Activated naive CD4-positive, alpha-beta T cell treated with anti-CD3 and anti-CD28 coated beads, Interleukin-2, amount 50 U/mL, for 24 hours (primary cell): ENCODE data around the gene RAD23A.
"Not testable (repeated sequence)": the region's sequence is repeated elsewhere in the genome, so short reads cannot be mapped to it uniquely, and the experiment has no call there.

Experiments
- H3K27ac Mint-ChIP-seq: one replicate; pipeline ENCODE4 v1.8.0; 2021; ENCODE audit warnings: mild to moderate bottlenecking, mixed read lengths
- H3K27me3 Mint-ChIP-seq: one replicate; pipeline ENCODE4 v1.8.0; 2021; ENCODE audit warnings: mixed read lengths
- H3K36me3 Mint-ChIP-seq: one replicate; pipeline ENCODE4 v1.8.0; 2021; ENCODE audit warnings: mixed read lengths
- H3K4me1 Mint-ChIP-seq: one replicate; pipeline ENCODE4 v1.8.0; 2021; ENCODE audit warnings: mixed read lengths
- H3K4me3 Mint-ChIP-seq: one replicate; pipeline ENCODE4 v1.8.0; 2021; ENCODE audit warnings: mild to moderate bottlenecking, mixed read lengths
- H3K9me3 Mint-ChIP-seq: one replicate; pipeline ENCODE4 v1.8.0; 2021; ENCODE audit warnings: mixed read lengths

The RAD23A gene

DNA sequence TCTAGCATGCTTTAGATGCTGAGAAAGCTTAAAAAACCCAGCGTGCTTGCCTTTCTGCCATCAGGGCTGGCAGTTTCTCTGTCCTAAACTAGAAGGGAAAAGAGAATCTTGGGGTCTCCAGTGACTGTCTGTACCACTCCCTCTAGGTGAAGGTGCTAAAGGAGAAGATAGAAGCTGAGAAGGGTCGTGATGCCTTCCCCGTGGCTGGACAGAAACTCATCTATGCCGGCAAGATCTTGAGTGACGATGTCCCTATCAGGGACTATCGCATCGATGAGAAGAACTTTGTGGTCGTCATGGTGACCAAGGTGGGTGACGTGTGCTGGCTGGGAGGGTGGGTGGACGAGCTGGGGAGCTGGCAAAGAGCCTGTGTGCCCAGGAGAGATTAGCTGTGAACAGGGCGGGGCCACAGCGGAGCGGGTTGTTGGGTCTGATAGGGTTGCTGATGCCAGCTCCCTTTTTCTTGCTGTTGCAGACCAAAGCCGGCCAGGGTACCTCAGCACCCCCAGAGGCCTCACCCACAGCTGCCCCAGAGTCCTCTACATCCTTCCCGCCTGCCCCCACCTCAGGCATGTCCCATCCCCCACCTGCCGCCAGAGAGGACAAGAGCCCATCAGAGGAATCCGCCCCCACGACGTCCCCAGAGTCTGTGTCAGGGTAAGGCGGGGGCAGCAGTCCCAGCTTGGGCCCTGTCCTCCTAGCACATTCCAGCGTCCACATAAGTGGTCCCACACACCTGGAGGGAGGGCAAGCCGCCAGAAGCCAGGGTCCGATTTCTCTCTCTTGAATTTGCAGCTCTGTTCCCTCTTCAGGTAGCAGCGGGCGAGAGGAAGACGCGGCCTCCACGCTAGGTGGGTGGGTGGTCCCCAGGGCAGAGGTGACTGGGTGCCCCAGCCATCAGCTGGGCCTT lies 2.3 kb downstream of the RAD23A start:
- H3K9me3 Mint-ChIP-seq = no peaks in the 10 kb centered on the region
- peaks cover 30% of the 10 kb centered on the region for H3K4me1 Mint-ChIP-seq
- H3K27ac Mint-ChIP-seq = peak overlapping the region; percentile 18
- H3K4me3 Mint-ChIP-seq = peak overlapping the region; percentile 17
- peaks cover 21% of the 10 kb centered on the region for H3K36me3 Mint-ChIP-seq
- H3K27me3 Mint-ChIP-seq = no peaks in the 10 kb centered on the region

DNA sequence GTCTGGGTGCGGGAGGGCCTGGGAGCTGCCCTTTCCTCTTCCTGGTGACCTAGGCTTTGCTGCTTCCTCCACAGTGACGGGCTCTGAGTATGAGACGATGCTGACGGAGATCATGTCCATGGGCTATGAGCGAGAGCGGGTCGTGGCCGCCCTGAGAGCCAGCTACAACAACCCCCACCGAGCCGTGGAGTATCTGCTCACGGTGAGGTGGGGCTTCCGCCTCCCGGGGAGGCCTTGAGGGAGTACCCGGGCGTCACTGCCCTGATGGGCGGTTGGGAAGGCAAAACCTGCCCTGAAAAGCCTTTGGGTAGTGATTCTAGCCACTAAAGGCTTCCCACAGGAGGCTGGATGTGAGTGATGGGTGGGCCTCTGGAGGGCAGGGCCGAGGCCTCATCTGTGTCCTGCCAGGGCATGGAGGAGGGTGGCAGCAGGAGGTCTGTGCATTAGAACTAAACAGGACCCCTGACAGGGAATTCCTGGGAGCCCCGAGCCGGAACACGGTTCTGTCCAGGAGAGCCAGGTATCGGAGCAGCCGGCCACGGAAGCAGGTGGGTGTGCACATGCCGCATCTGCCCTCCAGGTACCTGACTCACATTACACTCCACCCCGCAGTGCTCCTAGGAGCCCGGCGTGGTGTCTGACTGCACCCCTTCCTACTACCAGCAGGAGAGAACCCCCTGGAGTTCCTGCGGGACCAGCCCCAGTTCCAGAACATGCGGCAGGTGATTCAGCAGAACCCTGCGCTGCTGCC lies 3.1 kb downstream of the RAD23A start:
- no peaks in the 10 kb centered on the region for H3K9me3 Mint-ChIP-seq
- no peak overlapping the region for H3K27ac Mint-ChIP-seq
- H3K36me3 Mint-ChIP-seq = peaks cover 17% of the 10 kb centered on the region
- no peak overlapping the region for H3K4me3 Mint-ChIP-seq
- H3K27me3 Mint-ChIP-seq = no peaks in the 10 kb centered on the region
- H3K4me1 Mint-ChIP-seq = peaks cover 23% of the 10 kb centered on the region

DNA sequence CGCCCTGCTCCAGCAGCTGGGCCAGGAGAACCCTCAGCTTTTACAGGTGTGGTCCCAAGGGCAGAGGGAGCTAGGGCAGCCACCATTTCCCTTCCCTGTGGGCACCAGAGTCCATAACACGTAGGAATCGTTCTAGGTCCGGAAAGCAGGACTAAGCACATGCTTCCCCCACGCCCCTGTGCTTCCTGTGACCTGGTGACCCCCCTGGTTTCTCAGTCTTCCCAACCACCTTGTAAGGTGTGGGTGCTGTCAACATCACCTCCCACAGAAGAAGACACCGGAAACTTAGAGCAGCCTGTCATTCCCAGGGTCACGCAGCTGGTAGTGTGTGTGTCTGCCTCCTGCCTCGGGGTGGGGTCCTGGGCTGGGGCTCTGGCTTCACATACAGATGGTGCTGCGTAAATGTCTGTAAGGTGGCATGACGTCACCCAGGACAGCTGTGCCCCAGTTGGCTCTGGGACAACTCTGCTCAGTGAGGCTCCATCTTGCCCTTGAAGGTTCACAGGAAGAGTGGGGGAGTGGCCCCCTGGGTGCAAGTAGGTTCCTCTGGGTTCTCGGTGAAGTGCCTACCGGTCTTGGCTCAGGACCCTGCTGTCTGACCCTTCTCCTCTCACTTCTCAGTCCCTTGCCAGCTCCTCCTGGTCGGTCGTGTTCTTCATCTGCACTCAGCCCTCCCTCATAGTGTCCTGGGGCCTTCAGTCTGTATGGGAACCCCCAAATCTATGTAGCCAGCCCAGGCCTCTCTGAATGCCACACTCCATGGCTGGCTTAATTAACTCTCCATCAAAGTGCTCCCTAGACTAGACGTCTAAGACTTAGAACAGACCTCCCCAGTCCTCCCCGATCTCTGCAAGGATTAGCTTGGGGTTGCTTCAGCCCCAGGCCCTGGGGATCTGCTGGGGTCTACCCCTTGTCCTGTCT lies 4.0 kb downstream of the RAD23A start:
- Mint-ChIP-seq H3K4me1 (peaks cover 22% of the 10 kb centered on the region), H3K9me3 (no peaks in the 10 kb centered on the region), H3K4me3 (no peak overlapping the region), H3K27me3 (no peaks in the 10 kb centered on the region), H3K36me3 (peaks cover 15% of the 10 kb centered on the region), H3K27ac (peak overlapping the region; percentile 85)

- H3K36me3 Mint-ChIP-seq = peaks cover 12% of the 10 kb centered on the region
- H3K27ac Mint-ChIP-seq = not testable (repeated sequence)
Observed at GRCh38 chr19:12952050-12952449, 6.4 kb downstream of the RAD23A start.

DNA sequence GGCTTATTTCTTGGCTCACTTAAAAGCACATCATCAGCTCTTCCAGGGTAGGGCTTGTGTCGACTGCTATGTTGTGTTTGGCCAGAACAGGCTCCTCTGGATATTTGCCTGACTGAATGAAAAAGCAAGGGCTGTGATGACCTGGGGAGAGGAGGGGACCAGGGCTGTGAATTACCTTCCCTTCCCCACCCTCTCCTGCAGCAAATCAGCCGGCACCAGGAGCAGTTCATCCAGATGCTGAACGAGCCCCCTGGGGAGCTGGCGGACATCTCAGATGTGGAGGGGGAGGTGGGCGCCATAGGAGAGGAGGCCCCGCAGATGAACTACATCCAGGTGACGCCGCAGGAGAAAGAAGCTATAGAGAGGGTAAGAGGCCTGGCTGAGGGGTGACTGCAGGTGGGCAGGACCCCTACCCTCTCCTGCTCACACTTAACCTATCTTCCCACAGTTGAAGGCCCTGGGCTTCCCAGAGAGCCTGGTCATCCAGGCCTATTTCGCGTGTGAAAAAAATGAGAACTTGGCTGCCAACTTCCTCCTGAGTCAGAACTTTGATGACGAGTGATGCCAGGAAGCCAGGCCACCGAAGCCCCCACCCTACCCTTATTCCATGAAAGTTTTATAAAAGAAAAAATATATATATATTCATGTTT lies 7.0 kb downstream of the RAD23A start:
- H3K4me3 Mint-ChIP-seq = no peak overlapping the region
- peaks cover 23% of the 10 kb centered on the region for H3K4me1 Mint-ChIP-seq
- no peaks in the 10 kb centered on the region for H3K9me3 Mint-ChIP-seq
- H3K36me3 Mint-ChIP-seq = peaks cover 11% of the 10 kb centered on the region
- no peaks in the 10 kb centered on the region for H3K27me3 Mint-ChIP-seq
- H3K27ac Mint-ChIP-seq = peak overlapping the region; percentile 8

More at GRCh38 chr19:12952050-12952449, 6.4 kb downstream of the RAD23A start:
- not testable (repeated sequence) for H3K4me3 Mint-ChIP-seq, H3K9me3 Mint-ChIP-seq, H3K27me3 Mint-ChIP-seq
- H3K4me1 Mint-ChIP-seq = peaks cover 24% of the 10 kb centered on the region

- no peak overlapping the region for H3K4me3 Mint-ChIP-seq
- peaks cover 20% of the 10 kb centered on the region for H3K4me1 Mint-ChIP-seq
Observed at GRCh38 chr19:12953138-12953798, 7.6 kb downstream of the RAD23A start.

DNA sequence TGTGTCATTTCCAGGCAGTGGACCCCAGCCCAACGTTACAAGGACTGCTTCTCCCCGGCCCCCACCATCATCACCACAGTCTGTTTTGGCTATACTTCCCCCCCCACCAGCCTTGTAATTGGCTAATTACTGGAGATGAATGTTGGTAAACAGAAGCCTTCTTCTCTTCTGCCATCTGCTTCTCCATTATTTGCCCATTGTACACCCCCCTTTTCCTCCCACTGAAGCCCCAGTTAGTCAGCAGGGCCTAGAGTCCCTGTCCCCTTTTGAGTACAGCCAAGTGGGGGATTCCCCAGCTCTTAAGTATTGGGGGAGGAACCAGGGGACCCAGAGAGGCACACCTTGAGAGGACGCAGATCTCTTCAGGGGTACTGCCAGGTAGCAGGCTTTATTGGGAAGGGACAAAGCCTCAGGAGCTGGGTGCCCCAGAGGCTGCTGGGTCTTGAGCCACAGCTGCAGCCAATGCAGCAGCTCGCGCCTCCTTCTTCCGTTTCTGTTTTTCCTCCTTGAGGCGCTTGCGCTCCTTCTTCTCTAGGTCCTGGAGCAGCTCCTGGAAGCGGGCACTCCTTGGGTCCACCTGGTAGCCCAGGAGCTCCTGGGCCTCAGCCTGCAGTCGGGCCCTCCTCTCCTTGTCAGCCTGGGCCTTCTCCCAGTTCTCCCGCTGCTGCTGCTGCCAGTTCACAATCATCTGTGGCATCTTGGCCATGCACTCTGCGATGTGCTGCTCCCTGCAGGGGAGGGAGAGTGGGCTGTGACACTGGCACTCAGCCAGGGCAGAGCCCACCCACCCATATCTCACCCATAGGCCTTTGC lies 8.3 kb downstream of the RAD23A start:
- H3K4me3 Mint-ChIP-seq = peak overlapping the region; percentile 43
- no peaks in the 10 kb centered on the region for H3K9me3 Mint-ChIP-seq
- no peaks in the 10 kb centered on the region for H3K27me3 Mint-ChIP-seq
- H3K27ac Mint-ChIP-seq = peak overlapping the region; percentile 47
- peaks cover 20% of the 10 kb centered on the region for H3K4me1 Mint-ChIP-seq
- H3K36me3 Mint-ChIP-seq = peaks cover 8% of the 10 kb centered on the region

More at GRCh38 chr19:12953138-12953798, 7.6 kb downstream of the RAD23A start:
- H3K27ac Mint-ChIP-seq = no peak overlapping the region
- H3K9me3 Mint-ChIP-seq = no peaks in the 10 kb centered on the region
- no peaks in the 10 kb centered on the region for H3K27me3 Mint-ChIP-seq
- H3K36me3 Mint-ChIP-seq = peaks cover 8% of the 10 kb centered on the region

DNA sequence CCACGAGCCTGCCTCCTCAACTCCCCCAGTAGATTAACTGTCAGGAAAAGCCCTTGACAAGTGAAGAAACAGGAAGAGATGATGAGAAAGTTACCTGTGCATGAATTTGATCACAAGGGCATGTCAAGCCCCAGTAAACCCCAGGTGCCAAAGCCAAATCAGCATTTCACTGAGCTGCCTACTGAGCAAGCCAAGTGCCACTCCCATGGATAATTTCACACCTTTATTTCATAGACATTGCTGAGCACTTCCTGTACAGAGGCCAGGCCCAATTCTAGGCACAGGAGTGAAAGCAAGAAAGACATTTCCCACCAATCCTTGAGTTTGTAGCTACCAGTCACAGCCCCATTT lies 8.9 kb downstream of the RAD23A start:
- Mint-ChIP-seq H3K27ac (peak overlapping the region; percentile 47), H3K9me3 (no peaks in the 10 kb centered on the region), H3K36me3 (peaks cover 8% of the 10 kb centered on the region), H3K4me1 (peaks cover 20% of the 10 kb centered on the region), H3K27me3 (no peaks in the 10 kb centered on the region), H3K4me3 (peak overlapping the region; percentile 43)

DNA sequence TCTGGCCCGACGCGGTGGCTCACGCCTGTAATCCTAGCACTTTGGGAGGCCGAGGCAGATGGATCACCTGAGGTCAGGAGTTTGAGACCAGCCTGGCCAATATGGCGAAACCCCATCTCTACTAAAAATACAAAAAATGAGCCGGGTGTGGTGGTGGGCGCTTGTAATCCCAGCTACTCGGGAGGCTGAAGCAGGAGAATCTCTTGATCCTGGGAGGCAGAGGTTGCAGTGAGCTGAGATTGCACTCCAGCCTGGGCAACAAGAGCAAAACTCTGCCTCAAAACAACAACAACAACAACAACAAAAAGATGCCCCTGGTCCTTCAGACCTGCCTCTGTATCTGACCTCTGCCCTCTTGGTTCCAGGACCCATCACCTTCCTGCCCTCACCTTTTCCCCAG lies 9.9 kb downstream of the RAD23A start:
- H3K9me3 Mint-ChIP-seq, H3K36me3 Mint-ChIP-seq, H3K27me3 Mint-ChIP-seq: not testable (repeated sequence)
- H3K27ac Mint-ChIP-seq = peak overlapping the region; percentile 92
- H3K4me3 Mint-ChIP-seq = peak overlapping the region; percentile 81
- peaks cover 20% of the 10 kb centered on the region for H3K4me1 Mint-ChIP-seq

DNA sequence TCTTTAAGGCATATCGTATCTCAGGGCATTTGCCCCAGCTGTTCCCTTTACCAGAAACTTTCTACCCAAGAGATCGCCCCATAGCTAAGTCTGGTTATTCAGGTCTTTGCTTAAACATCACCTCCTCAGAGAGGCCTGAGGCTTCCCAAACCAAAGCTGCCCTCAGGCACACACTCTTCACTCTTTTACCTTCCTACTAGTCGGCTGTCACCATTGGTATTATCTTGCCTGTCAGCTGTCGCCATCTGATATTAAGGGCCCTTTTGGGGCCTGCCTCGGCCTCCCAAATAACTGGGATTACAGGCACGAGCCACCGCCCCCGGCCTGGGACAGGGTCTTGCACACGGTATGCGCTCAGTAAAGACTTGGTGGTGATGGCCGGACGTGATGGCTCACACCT lies 10.3 kb downstream of the RAD23A start:
- peaks cover 3% of the 10 kb centered on the region for H3K36me3 Mint-ChIP-seq
- H3K27ac Mint-ChIP-seq = peak overlapping the region; percentile 92
- no peaks in the 10 kb centered on the region for H3K27me3 Mint-ChIP-seq
- H3K9me3 Mint-ChIP-seq = no peaks in the 10 kb centered on the region
- peak overlapping the region; percentile 81 for H3K4me3 Mint-ChIP-seq
- H3K4me1 Mint-ChIP-seq = peaks cover 20% of the 10 kb centered on the region

- Mint-ChIP-seq H3K36me3 (peaks cover 2% of the 10 kb centered on the region), H3K4me3 (peak within 1 kb of the TSS; percentile 91), H3K27ac (peak within 1 kb of the TSS; percentile 96), H3K27me3 (no peaks in the 10 kb centered on the region), H3K4me1 (peaks cover 20% of the 10 kb centered on the region), H3K9me3 (no peaks in the 10 kb centered on the region)
Observed at GRCh38 chr19:12956446-12957388, 11.1 kb downstream of the RAD23A start, which contains the start of gene GADD45GIP1. GADD45GIP1 (minus strand) TSS chr19:12957223; CDS start chr19:12957212, 11 bp downstream.

- H3K27ac Mint-ChIP-seq = peak overlapping the region; percentile 96
- not testable (repeated sequence) for H3K27me3 Mint-ChIP-seq, H3K9me3 Mint-ChIP-seq, H3K36me3 Mint-ChIP-seq
- peak overlapping the region; percentile 91 for H3K4me3 Mint-ChIP-seq
- H3K4me1 Mint-ChIP-seq = peaks cover 20% of the 10 kb centered on the region
Observed at GRCh38 chr19:12957389-12957952, 11.8 kb downstream of the RAD23A start.

GRCh38 chr19:12959481-12959880 lies 13.8 kb downstream of the RAD23A start:
- Mint-ChIP-seq H3K4me1 (peaks cover 17% of the 10 kb centered on the region), H3K27me3 (peaks cover 2% of the 10 kb centered on the region), H3K9me3 (no peaks in the 10 kb centered on the region), H3K27ac (no peak overlapping the region), H3K4me3 (no peak overlapping the region), H3K36me3 (no peaks in the 10 kb centered on the region)
